22Rv1 (cell line): ENCODE results near the gene ATP13A3.
A peak's percentile ranks its signal among the peaks of the same experiment; 100 is the strongest.
"Not testable (repeated sequence)": the region's sequence is repeated elsewhere in the genome, so short reads cannot be mapped to it uniquely, and the experiment has no call there.

ENCODE experiments used
- H3K27ac ChIP-seq: fragments of 450-650 bp; 2 replicates; pipeline ENCODE4 v1.5.1; 2017
- CTCF ChIP-seq: fragments of 450-650 bp; IDR thresholded peaks from 2 replicates; pipeline ENCODE4 v1.5.1; 2017; ENCODE audit warnings: mild to moderate bottlenecking
- ZFX ChIP-seq: fragments of 450-650 bp; IDR thresholded peaks from 2 replicates; pipeline ENCODE4 v1.6.1; 2017; ENCODE audit warnings: antibody characterized with exemption, borderline replicate concordance

The ATP13A3 gene

GRCh38 chr3:194488055-194488742 is 1.4 kb upstream of the ATP13A3 start:
- no peak for TF ChIP-seq CTCF
- no peak for TF ChIP-seq ZFX

GRCh38 chr3:194487289-194488054 is 670 bp upstream of the ATP13A3 start:
- TF ChIP-seq CTCF, result no peak
- no peak for TF ChIP-seq ZFX
- peak overlapping the region; percentile 81 for H3K27ac ChIP-seq

More at GRCh38 chr3:194488055-194488742, 1.4 kb upstream of the ATP13A3 start:
- H3K27ac ChIP-seq, result no peak overlapping the region

- no peak for TF ChIP-seq ZFX
- 0 out of 2 replicates have a peak, but pooled peaks have one; percentile 27 for TF ChIP-seq CTCF
- H3K27ac ChIP-seq, result peak overlapping the region; percentile 81
Measured at GRCh38 chr3:194485881-194486539, 792 bp downstream of the ATP13A3 start.

- TF ChIP-seq CTCF (no peak), ZFX (no peak)
- H3K27ac ChIP-seq, result peak overlapping the region; percentile 81
Measured at GRCh38 chr3:194485468-194485880, 1.3 kb downstream of the ATP13A3 start.

- no peak overlapping the region for H3K27ac ChIP-seq
- TF ChIP-seq CTCF, result no peak
- TF ChIP-seq ZFX, result no peak
Measured at GRCh38 chr3:194484614-194485013, 2.2 kb downstream of the ATP13A3 start.

- TF ChIP-seq CTCF (no peak), ZFX (no peak)
- H3K27ac ChIP-seq, result no peak overlapping the region
Measured at GRCh38 chr3:194483850-194484249, 3.0 kb downstream of the ATP13A3 start.

- not testable (repeated sequence) for H3K27ac ChIP-seq
Measured at GRCh38 chr3:194482830-194483229, 4.0 kb downstream of the ATP13A3 start.
